ENCODE data around the gene FAM180A. TPM values are rescaled to one million over a fixed set of nuclear protein-coding genes. Genes with fewer than 3 reads are reported as not detected.
"Not testable (repeated sequence)": the region's sequence is repeated elsewhere in the genome, so short reads cannot be mapped to it uniquely, and the experiment has no call there.

Gene FAM180A
- total RNA-seq, 1 donor from 2014 or later = not detected

DNA sequence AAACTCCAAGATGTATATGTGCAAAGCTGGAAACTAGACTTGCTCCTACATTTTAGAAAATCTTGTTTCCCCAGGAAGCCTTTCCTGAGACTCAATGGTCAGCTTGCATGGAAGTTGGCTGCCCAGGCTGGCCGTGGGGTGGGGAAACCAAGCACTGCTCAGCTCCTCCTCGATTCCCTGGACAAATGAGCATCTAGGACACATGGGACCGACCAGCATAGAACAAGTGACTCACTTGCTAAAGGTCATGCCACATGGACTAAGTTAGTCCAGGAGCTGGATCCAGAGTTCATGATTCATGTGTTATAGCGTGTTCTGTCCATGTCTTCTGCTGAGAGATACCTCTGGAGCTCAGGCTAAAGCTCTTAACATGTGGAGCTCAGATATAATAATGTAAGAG is 6.2 kb downstream of the FAM180A start:
- peak in 1 of 2 donors; percentile 25 for DNase-seq (ENCODE audit: low read depth in 2 of 2)

DNA sequence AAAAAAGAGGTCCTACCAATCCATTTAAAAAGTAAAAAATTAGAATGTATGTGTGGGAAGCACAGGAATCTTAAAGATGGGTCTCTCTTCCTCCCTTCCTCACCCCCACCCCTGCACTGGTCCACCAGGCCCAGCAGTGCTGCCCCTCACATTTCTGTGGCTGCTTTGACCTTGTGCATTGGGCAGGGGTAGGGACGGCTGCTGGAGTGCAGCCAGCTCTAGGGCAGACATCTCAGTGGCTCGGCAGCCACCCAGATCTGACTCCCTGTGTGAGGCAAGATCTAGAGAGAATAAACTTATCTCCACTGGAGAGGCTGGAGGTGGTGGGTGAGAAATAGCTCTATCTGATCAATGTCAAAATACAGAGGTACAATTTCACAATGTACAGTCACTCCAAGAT is 6.7 kb downstream of the FAM180A start:
- no peak for DNase-seq (ENCODE audit: low read depth in 2 of 2)

DNA sequence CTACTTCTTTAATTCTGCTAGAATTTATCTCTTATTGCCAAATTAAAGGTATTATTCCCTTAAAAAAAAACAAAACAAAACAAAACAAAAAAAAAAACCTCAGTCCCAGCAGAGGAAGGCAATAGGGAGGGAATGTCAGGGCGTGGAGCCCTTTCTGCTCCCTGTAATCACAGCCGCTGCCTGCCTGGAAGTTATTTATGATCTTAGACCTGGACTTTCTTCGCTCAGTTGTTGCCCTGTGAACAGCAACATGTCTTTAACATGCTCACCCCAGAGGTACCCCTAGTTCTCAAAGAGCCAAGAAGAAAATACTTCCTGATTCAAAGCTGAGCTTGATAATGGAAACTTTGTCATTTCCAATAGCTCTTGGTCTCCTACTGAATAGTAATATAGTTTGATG is 7.7 kb downstream of the FAM180A start:
- no peak for DNase-seq (ENCODE audit: low read depth in 2 of 2)

GRCh38 chr7:135737306-135737647 is 11.3 kb downstream of the FAM180A start:
- DNase-seq (ENCODE audit: low read depth in 2 of 2) = not testable (repeated sequence)

DNA sequence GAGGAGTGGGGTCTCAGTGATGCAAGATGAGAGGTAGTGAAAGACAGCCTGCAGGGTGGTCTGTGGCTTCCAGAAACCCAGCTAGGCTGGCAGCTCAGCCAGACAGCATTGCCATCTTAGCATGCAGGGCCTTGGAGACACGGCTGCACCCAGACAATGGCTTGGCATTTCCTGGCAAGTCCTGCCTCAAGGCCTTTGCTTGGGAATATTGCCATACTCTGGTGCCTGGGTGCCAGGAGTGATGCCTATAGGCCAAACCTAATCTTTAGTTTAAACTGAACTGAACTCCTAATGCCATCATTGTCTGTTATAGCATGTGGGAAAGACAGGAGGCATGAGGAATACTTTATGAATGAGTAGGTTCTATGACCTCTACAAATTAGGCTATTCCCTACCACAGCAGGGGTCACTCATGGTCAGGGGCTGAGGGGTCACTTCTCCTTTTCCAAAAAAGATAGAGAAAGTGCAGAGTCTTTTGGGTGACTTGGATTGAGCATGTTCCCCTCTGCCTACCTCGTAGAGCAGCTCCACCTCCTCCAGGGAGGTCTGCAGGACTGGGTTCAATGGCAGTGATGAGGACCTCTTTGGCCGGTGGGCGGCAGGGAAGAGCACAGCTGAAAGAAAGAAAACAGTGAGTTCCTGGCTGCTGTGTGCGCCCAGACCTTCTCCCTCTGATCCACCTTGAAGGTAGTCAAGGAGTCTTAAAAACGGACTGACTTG is 11.9 kb downstream of the FAM180A start:
- DNase-seq (ENCODE audit: low read depth in 2 of 2) = no peak

DNA sequence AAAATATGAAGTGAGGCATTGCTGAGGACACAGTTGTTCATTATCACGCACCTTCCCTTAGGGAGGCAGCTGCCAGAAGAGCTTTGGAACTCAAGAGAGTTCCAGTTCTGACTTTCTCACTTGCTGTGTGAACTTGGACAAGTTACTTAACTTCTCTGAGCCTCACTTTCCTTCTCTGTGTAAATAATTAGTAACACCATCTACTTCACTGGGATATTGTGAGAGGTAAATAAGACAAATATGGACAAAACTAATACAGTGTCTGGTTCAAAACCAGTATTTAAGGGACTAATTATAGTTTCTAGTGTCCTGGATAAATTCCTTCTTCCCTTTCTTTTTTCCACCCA is 14.3 kb downstream of the FAM180A start:
- DNase-seq (ENCODE audit: low read depth in 2 of 2) = no peak

- no peak for DNase-seq (ENCODE audit: low read depth in 2 of 2)
Measured at GRCh38 chr7:135733603-135734342, 14.8 kb downstream of the FAM180A start.

DNA sequence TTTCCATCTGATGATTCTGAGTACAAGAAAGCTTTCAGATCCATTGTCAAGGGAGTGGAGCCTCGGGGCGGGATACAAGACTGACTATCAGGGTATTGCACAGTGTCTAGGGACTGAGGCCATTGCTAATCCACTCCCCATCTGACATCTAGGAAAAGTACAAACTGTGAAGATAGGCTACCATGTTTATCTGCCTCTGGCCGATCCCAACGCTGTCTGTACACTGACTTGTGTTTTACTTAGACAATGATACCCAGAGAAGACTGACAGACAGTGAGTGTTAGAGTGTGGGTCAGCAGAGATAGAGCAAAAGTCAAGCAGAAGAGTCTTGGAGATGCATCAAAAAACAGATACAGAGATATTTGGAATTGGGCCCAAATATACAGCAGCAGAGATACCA is 17.5 kb downstream of the FAM180A start:
- no peak for DNase-seq (ENCODE audit: low read depth in 2 of 2)

DNA sequence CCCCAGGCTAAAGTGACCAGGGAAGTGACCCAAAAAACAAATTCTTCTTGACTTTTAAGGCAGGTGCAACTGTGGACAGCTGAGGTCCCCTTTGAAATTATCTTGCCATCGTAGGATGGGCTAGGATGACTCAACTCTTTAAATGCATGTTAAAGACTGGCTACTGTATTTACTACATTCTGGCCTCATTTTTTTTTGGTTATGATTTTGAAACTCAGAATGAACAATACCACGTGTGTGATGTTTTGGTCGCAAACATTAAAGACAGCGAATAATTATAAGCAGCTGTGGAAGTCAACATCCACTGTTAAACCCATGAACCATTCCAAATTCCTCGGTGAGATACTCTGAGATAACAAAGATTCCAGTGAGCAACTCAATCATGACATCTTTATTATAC is 19.4 kb downstream of the FAM180A start:
- no peak for DNase-seq (ENCODE audit: low read depth in 2 of 2)

DNA sequence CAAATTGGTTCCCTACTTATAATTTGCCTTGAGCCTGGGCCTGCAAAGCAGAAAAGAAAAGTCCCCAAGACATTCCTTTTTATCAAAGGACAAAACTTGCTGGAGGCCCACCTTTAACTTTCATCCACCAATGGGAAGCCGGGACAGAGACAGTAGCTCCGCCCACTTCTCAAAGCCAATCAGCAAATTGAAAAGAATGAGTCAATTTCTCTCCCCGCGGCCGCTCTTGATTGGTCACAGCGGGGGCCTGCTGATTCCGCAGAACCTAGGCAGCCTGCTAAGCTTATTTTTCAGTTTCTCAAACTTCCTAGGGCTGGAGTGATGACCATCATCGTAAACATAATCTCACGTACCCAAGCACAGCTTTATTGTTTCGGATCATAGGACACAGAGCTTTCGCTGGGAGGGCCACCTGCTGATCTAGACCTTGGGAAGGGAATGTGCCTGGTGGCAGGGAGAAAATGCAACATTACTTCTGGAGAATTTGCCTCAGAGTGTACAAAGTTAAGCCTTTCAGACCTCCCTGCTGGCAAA is 20.4 kb downstream of the FAM180A start, which contains the start of gene SLC13A4:
TSS of gene SLC13A4 (minus strand) at position 51 of the 534 bp plus-strand sequence. CDS start 690 bp downstream, outside the sequence.
- DNase-seq (ENCODE audit: low read depth in 2 of 2) = no peak

DNA sequence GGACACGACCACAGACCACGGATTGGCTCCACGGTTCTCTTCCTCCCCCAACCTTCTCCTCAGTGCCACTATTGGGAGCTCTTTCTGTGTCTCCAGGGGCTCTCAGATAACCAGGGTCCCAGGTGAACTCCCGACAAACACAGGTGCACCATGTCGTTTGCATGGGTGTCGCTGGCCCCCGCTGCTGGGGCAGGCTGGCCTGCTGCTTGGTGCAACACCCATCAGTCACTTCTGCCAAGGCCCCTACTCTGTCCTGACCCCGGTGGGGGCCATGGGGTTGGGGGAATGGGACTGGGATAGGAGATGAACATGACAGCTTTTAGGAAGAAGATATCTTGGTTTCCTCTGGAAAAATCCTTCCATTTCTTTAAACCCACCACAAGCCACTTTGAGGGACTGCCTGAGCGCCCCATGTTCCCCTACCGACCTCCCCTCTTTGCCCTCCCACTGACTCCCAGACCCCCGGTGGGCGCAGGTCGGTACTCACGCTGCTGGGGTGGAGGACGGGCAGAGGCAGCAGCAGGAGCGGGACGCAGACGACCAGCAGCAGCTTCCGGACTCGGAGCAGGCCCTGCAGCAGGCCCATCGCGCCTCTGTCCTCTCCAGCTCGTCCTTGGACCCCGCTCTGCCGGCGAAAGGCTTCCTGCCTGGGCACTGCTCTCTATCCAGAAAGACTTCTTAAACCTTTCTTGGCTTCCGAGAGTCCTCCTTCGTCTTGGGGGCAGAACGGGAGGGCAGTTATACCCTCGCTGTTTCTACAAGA is 21.5 kb downstream of the FAM180A start:
- no peak for DNase-seq (ENCODE audit: low read depth in 2 of 2)

GRCh38 chr7:135726276-135726788 is 22.3 kb downstream of the FAM180A start:
- DNase-seq (ENCODE audit: low read depth in 2 of 2) = no peak

DNA sequence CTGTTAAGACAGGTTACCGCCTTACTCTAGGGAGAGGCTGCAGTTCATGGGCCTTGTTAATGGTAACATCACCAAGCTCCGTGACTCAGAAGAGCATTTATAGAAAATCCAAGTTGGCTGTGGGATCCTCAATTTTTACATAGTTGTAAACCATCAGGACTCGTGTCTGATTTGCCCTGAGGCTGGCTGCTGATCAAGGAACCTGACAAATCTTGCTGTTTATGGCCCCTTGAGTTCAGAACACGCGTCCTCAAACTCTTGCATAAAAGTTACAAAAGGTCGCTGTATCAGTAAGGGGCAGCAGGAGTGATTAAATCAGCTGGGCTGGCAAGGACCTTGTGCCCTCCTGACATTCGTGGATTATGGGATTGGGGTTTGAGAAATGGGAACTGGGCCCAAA is 25.2 kb downstream of the FAM180A start:
- no peak for DNase-seq (ENCODE audit: low read depth in 2 of 2)

- no peak for DNase-seq (ENCODE audit: low read depth in 2 of 2)
Measured at GRCh38 chr7:135721198-135721820, 27.3 kb downstream of the FAM180A start.

- no peak for DNase-seq (ENCODE audit: low read depth in 2 of 2)
Measured at GRCh38 chr7:135719688-135720087, 28.9 kb downstream of the FAM180A start.

DNA sequence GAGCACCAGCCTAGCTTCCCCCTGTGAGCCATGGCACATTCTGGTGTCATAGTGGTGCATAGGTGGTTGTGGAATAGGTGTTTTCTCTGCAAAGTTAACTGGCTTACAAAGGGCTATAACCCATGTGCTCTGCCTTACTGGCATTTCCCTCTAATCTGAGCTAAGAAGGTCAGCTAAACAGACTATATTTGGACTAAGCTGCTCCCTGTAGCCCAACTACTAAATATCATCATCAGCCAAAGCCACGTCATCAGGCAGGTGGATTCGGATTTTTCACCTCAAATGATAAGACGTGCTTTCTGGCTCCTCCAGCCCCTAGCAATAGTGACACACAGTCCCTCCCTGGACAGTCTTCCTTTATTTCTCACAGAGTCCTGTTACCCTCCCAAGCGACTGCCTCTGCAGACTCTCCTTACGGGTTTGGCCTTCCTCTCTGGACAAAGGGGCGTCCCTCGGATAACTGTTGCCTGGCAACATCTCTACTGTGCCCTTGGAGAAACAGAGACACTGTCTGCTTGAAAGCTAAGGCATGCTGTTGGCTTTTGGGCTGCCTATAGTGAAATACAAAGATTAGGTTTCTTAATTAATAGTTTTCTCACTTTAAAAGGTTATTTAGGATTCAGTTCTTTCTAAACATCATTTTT is 29.7 kb downstream of the FAM180A start:
- DNase-seq (ENCODE audit: low read depth in 2 of 2) = no peak

GRCh38 chr7:135718219-135718618 is 30.4 kb downstream of the FAM180A start:
- DNase-seq (ENCODE audit: low read depth in 2 of 2) = no peak

DNA sequence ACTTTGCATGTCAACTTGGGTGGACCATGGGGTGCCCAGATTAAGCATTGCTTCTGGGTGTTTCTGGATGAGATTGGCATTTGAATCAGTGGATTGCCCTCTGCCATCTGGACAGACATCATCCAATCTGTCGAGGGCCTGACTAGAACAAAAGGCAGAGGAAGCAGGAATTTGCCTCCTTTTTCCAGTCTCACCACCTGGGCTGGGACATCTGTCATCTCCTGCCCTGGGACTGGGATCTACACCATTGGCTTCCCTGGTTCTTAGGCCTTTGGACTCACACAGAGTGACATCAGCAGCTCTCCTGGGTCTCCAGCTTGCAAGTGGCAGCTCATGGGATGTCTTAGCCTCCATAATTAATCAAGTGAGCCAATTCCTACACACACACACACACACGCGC is 30.9 kb downstream of the FAM180A start:
- DNase-seq (ENCODE audit: low read depth in 2 of 2) = no peak

GRCh38 chr7:135716677-135717238 is 31.9 kb downstream of the FAM180A start:
- peak; percentile 41 to 89 for DNase-seq (ENCODE audit: low read depth in 2 of 2)

GRCh38 chr7:135715673-135716072 is 32.9 kb downstream of the FAM180A start:
- DNase-seq (ENCODE audit: low read depth in 2 of 2) = no peak
